Subcutaneous abdominal adipose tissue (tissue), 5 donors: ENCODE measurements around the gene PTPRM.

Experiments
- H3K27ac ChIP-seq: one replicate; pipeline ENCODE4 v1.7.0; 2013; ENCODE audit warnings: low read depth, mild to moderate bottlenecking, inconsistent platforms, low read length, moderate library complexity
- H3K27me3 ChIP-seq, 5 donors: one replicate each; pipeline ENCODE4 v1.7.0; 2013; ENCODE audit warnings: low read length in 5 of 5, inconsistent platforms in 1 of 5; ENCODE audit not compliant: control insufficient read depth in 5 of 5, insufficient read depth in 4 of 5
- H3K36me3 ChIP-seq, 5 donors: one replicate each; pipeline ENCODE4 v1.7.0; 2013; ENCODE audit warnings: low read length in 5 of 5; ENCODE audit not compliant: control insufficient read depth in 5 of 5, insufficient read depth in 5 of 5
- H3K4me1 ChIP-seq, 5 donors: one replicate each; pipeline ENCODE4 v1.7.0; 2013; ENCODE audit warnings: low read length in 5 of 5, mild to moderate bottlenecking in 3 of 5, moderate library complexity in 1 of 5; ENCODE audit not compliant: control insufficient read depth in 5 of 5, insufficient read depth in 5 of 5
- H3K4me3 ChIP-seq, 5 donors: one replicate each; pipeline ENCODE4 v1.7.0; 2013; ENCODE audit warnings: low read length in 5 of 5, low read depth in 1 of 5
- H3K9ac ChIP-seq, 5 donors: one replicate each; pipeline ENCODE4 v1.7.0; 2013; ENCODE audit warnings: low read length in 5 of 5, mild to moderate bottlenecking in 4 of 5, moderate library complexity in 3 of 5
- H3K9me3 ChIP-seq, 5 donors: one replicate each; pipeline ENCODE4 v1.7.0; 2013; ENCODE audit warnings: low read length in 5 of 5; ENCODE audit not compliant: control insufficient read depth in 5 of 5
- donor health status: healthy.
- donor health status: healthy.
- donor health status: healthy.
- donor health status: healthy.
- donor health status: healthy.

Gene PTPRM

DNA sequence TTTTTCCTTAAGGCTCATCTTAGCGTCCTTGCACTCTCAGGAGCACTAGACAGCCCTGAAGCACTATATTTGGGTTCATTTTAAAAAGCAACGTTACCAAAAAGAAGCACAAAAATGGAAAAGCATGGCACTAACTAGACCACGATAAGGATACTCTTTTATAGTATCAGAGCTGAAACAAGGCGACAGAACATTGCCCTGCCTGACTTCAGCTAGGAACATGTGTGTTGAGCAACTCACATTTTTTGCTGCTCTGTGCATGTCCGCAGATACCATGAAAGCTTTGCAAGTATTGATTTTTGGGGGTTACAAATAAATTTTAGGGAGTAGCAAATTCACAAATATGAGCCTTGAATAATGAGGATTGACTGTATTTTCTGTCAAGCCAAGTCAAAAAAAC lies 332.0 kb downstream of the PTPRM start:
- Histone ChIP-seq H3K27me3 (no peaks in the 10 kb centered on the region), H3K9ac (no peak overlapping the region), H3K4me3 (no peak overlapping the region), H3K36me3 (no peaks in the 10 kb centered on the region), H3K4me1 (peaks cover 0 to 58% (median 43%) of the 10 kb centered on the region in 5 donors), H3K9me3 (no peaks in the 10 kb centered on the region), H3K27ac (no peak overlapping the region)

DNA sequence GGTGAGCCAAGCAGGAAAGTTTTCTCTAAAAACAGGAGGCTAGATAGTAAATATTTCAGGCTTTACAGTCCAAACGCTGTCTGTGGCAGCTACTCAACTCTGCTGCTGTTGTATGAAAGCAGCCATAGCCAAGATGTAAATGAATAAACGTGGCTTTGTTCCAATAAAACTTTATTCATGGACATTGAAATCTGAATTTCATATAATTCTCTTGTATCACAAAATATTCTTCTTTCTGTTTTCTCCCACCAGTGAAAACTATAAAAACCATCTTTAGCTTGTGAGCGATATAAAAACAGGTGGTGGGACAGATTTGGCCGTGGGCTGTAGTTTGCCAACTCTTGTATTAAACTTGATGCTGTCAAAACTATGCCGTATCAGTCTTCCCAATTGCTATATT lies 333.0 kb downstream of the PTPRM start:
- no peak overlapping the region for H3K9ac ChIP-seq
- no peaks in the 10 kb centered on the region for H3K27me3 ChIP-seq
- H3K36me3 ChIP-seq: no peaks in the 10 kb centered on the region
- no peak overlapping the region for H3K27ac ChIP-seq
- H3K9me3 ChIP-seq: no peaks in the 10 kb centered on the region
- peaks cover 0 to 58% (median 43%) of the 10 kb centered on the region in 5 donors for H3K4me1 ChIP-seq
- no peak overlapping the region for H3K4me3 ChIP-seq

DNA sequence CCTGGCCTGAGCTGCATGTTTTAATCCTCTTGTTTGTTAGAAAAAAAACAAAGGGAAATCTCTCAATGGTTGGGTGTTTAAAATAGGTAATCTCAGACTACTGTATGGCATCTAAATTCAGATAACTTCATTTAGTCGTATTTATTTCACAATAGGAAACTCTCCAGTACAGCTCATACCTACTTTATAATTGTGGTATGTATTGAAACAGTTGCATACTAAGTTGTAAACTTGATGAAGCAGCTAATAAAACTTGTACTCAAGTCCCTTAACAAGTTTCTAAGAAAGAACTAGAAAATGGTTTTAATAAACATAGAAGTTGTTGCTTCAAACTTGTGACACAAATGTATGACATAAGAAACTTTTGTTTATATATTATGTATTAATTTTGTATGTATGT lies 334.5 kb downstream of the PTPRM start:
- H3K4me3 ChIP-seq: no peak overlapping the region

DNA sequence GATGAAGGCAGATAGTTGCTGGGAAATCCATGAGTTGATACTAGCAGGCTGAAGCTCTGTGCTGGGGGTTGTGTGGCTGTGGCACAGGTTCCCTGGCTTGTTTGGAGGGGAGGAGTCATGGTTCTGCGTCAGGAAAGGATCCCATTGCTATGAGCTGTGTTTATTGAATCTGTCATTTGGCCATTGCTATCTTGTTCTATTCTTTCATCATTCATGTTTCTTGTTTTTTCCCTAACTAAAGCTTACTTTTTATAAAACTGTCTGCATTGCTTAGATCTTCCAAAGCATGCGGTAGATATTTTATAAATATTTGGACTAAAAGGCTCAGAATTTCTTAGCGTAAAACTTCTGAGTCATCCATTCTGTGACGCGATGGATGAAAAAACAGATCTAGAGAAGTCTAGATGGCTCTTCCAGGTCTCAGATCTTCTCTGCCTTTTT lies 335.3 kb downstream of the PTPRM start:
- Histone ChIP-seq H3K27me3 (no peaks in the 10 kb centered on the region), H3K27ac (peak overlapping the region; percentile 71), H3K4me3 (no peak overlapping the region), H3K36me3 (peaks cover 0 to 4% (median 2%) of the 10 kb centered on the region in 5 donors), H3K4me1 (peaks cover 0 to 42% (median 27%) of the 10 kb centered on the region in 5 donors), H3K9me3 (no peaks in the 10 kb centered on the region), H3K9ac (peak overlapping the region in 1 of 5 donors; percentile 4)

More for the DNA sequence above, 334.5 kb downstream of the PTPRM start:
- H3K27me3 ChIP-seq: no peaks in the 10 kb centered on the region
- no peaks in the 10 kb centered on the region for H3K9me3 ChIP-seq
- peaks cover 0 to 49% (median 33%) of the 10 kb centered on the region in 5 donors for H3K4me1 ChIP-seq
- no peaks in the 10 kb centered on the region for H3K36me3 ChIP-seq
- peak overlapping the region; percentile 71 for H3K27ac ChIP-seq
- no peak overlapping the region for H3K9ac ChIP-seq

DNA sequence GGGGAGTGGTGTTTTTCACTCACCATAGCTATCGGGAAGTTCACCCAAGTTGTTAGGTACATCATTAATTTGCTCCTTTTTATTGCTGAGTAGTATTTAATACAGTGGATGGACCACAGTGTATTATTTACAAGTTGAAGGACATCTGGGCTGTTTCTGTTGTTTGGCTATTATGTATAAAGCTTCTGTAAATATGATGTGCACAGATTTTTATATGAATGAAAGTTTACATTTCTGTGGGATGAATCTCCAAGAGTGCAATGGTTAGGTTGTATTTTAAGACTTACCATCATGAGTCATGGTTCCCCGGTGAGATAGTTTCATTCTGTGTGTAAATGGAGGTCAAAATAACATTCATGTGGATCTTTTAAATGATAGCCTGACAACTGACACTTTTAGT lies 337.4 kb downstream of the PTPRM start:
- no peak overlapping the region for H3K4me3 ChIP-seq
- H3K4me1 ChIP-seq: peaks cover 0 to 24% (median 11%) of the 10 kb centered on the region in 5 donors
- H3K36me3 ChIP-seq: peaks cover 0 to 5% (median 3%) of the 10 kb centered on the region in 5 donors
- no peaks in the 10 kb centered on the region for H3K9me3 ChIP-seq
- H3K9ac ChIP-seq: no peak overlapping the region
- no peak overlapping the region for H3K27ac ChIP-seq
- no peaks in the 10 kb centered on the region for H3K27me3 ChIP-seq

DNA sequence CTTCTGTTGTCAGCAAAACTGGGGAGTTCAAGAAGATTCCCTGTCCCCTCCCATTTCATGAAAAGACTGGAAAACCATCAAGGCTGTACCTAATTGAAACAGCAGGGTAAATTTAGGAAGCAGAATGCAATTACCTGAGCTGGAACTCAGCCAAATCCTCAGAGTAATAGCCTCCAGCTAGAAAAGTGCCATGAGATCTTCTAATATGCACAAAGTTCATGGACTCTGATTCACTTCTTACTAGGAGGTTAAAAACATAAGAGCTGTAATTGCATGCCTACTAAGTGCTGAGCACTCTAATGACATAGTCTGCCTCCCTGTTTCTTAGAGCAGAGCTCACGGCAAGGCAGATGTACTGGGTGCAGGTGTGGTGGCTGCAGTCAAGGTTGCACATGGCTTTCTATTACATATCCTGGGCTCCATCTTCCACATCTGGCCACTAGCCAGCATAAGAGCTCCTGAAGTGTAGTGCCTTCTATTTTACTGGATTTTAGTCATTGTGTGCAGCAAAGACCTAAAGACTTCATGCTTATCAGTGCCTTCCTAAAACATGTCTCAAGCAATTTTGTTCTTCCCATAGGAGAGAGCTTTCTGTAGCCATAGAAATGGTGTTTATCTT lies 341.7 kb downstream of the PTPRM start:
- Histone ChIP-seq H3K36me3 (peaks cover 0 to 5% (median 3%) of the 10 kb centered on the region in 5 donors), H3K9me3 (no peaks in the 10 kb centered on the region), H3K4me3 (no peak overlapping the region), H3K27me3 (no peaks in the 10 kb centered on the region), H3K9ac (no peak overlapping the region), H3K4me1 (no peaks in the 10 kb centered on the region), H3K27ac (no peak overlapping the region)

DNA sequence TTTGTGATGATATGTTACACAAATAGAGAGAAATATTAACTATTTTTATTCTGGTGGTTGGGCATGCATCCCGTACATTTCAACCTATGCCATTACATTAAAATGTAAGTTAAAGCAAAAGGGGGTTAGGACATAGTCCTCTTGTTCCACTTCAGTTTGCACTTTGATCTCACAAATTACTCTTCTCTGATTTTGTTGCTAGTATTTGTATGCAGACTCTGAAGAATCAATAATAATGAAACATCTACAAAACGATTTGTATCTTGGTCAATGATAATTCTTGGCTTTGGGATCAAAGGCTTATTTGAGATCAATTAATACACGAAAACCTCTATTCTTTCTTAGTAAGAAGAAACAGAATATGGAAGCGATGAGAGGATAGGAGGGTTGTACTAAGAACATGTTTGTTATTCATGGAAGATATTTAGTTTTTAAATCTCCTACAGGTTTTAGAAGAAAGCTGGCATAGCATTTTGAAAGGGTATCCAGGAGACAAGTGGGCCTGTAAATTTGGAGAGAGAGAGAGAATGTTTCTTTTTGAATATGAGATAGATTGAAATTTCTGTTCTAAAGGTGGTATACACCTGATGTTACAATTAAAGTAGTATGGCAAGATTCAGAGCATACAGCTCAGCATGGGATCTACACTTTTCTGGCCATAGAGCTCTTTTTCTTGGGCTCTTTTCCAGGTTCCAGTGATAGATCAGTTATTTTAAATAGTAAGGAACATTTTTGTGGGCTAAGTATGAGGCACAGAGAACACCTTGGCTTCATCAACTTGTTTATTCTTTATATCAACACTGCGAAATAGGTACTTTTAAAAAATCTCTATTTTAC lies 347.9 kb downstream of the PTPRM start:
- H3K9ac ChIP-seq: no peak overlapping the region
- no peak overlapping the region for H3K27ac ChIP-seq
- H3K9me3 ChIP-seq: peaks cover 0 to 8% (median 0%) of the 10 kb centered on the region in 5 donors
- no peak overlapping the region for H3K4me3 ChIP-seq
- H3K27me3 ChIP-seq: no peaks in the 10 kb centered on the region
- peaks cover 0 to 7% (median 0%) of the 10 kb centered on the region in 5 donors for H3K4me1 ChIP-seq
- no peaks in the 10 kb centered on the region for H3K36me3 ChIP-seq

DNA sequence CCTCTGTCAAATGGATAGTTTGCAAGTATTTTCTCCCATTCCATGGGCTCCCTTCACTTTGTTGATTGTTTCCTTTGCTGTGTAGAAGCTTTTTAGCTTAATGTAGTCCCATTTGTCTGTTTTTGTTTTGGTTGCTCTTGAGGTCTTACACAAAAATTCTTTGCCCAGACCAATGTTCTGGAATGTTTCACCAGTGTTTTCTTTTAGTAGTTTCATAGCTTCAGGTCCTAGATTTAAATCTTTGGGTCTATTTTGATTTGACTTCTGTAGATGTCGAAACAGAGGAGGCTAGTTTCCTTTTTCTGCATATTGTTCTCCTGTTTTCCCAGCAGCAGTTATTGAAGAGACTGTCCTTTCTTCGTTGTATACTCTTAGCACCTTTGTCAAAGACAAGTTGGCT lies 351.6 kb downstream of the PTPRM start:
- H3K27me3 ChIP-seq: no peaks in the 10 kb centered on the region
- H3K4me1 ChIP-seq: peaks cover 0 to 22% (median 19%) of the 10 kb centered on the region in 5 donors
- H3K36me3 ChIP-seq: no peaks in the 10 kb centered on the region
- H3K4me3 ChIP-seq: no peak overlapping the region
- H3K9me3 ChIP-seq: peaks cover 0 to 8% (median 4%) of the 10 kb centered on the region in 5 donors
- H3K9ac ChIP-seq: no peak overlapping the region
- no peak overlapping the region for H3K27ac ChIP-seq

DNA sequence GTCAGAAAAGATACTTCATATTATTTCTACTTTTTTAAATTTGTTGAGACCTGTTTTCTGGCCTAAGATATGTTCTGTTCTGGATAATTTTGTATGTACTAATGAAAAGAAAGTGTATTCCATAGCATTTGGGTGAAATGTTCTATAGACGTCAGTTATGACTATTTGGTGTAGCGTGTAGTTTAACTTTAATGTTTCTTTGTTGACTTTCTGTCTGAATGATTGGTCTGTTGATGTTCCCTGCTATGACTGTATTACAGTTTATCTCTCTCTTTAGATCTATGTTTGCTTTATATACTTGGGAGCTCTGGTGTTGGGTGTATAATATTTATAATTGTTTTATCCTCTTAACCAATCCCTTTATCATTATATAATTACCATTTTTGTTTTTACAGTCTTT lies 352.4 kb downstream of the PTPRM start:
- no peak overlapping the region for H3K9ac ChIP-seq
- no peaks in the 10 kb centered on the region for H3K36me3 ChIP-seq
- H3K27ac ChIP-seq: no peak overlapping the region
- no peaks in the 10 kb centered on the region for H3K27me3 ChIP-seq
- H3K4me3 ChIP-seq: no peak overlapping the region
- peaks cover 0 to 22% (median 17%) of the 10 kb centered on the region in 5 donors for H3K4me1 ChIP-seq
- H3K9me3 ChIP-seq: peaks cover 0 to 8% (median 4%) of the 10 kb centered on the region in 5 donors

DNA sequence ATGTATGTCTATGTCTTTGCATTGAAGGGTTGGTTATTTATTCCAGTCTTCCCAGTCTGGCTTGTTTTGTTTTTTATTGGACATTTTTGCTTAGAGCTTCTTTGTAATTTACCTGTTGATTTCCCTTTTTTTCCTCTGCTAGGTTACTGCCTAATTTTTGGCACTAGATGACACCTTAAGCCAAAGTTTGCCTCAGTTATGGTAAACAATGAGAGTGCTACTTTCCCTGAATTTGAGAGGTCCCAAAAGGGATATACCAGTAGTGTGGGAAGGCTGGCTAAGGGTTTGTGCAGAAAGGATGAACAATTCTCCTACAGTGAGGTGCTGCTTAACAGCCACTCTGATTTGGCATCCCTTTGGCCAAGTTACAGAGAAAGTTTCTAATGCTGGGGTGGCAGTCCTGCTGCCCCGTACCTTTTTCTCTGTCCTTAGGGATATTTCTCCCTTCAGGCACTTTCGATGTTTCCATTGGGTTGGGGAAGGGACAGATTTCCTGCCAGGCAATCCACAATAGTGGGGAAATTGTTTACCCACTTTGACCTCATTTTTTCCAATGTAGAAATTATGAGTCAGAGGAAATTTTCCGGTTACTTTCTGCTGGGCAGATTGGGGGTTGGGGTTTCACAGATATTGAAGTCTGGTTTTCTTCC lies 354.9 kb downstream of the PTPRM start:
- peak overlapping the region; percentile 78 for H3K27ac ChIP-seq
- no peaks in the 10 kb centered on the region for H3K27me3 ChIP-seq
- peaks cover 0 to 8% (median 4%) of the 10 kb centered on the region in 5 donors for H3K9me3 ChIP-seq
- peaks cover 0 to 19% (median 17%) of the 10 kb centered on the region in 5 donors for H3K4me1 ChIP-seq
- peak overlapping the region in 1 of 5 donors; percentile 25 for H3K4me3 ChIP-seq
- H3K9ac ChIP-seq: peak overlapping the region in 1 of 5 donors; percentile 72
- no peaks in the 10 kb centered on the region for H3K36me3 ChIP-seq
